SU-DHL-6 (cell line): ENCODE results near the gene DGKG.

Experiments used
- CTCF ChIP-seq: fragments of 200-600 bp; sonication (generic); IDR thresholded peaks from one replicate; pipeline ENCODE4 v1.5.1; 2017; ENCODE audit warnings: antibody characterized with exemption, mild to moderate bottlenecking, low read length, moderate library complexity; ENCODE audit not compliant: insufficient read depth, poor library complexity, severe bottlenecking
- EZH2phosphoT487 ChIP-seq: fragments of 200-600 bp; sonication (generic), shearing (Covaris generic); conservative IDR thresholded peaks from 2 replicates; pipeline ENCODE4 v1.6.1; 2018; ENCODE audit warnings: mild to moderate bottlenecking, antibody characterized with exemption, low read length, moderate library complexity, mixed read lengths

GRCh38 chr3:186375443-186375842, 13.4 kb upstream of the DGKG start:
- TF ChIP-seq CTCF (no peak), EZH2phosphoT487 (no peak)
